GM21526 (cell line): ENCODE measurements around the gene ENSA.
"Not testable (repeated sequence)": the region's sequence is repeated elsewhere in the genome, so short reads cannot be mapped to it uniquely, and the experiment has no call there.

Experiments used
- ATAC-seq: cut with Tn5 transposase; IDR thresholded peaks from one replicate; pipeline ENCODE4 v1.9.1; 2021; ENCODE audit warnings: moderate library complexity; ENCODE audit not compliant: unreplicated experiment, low FRiP score

Gene ENSA

DNA sequence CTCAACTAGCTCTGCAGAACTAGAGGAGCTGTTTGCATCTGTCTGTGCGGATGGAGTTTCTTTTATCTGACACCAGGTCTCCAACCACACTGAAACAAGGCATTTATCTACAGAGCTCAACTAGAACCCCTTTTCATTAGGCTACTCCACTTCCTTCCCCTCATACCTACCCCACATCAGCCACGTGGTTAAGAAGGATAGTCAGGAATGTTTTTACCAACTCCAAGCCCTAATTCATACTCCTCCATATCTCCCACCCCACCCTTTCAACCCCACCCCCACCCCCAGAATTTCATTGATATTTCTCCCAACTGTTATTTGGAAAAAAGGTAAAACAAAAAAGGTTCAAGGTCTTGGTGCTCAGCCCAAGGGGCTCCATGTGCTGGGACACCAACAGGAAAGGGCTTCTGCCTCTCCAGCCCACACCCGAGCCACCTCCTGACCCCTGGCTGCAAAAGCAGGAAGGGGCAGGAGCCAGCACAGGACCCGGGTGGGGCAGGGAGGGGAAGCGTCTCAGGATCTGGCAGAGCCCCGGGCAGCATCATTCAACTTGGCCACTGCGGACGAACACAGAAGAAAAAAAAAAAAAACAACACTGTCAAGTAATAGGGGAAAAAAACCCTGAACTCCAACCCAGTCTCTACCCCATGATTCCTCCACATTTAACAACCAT lies 7.0 kb downstream of the ENSA start:
- no peak for ATAC-seq

DNA sequence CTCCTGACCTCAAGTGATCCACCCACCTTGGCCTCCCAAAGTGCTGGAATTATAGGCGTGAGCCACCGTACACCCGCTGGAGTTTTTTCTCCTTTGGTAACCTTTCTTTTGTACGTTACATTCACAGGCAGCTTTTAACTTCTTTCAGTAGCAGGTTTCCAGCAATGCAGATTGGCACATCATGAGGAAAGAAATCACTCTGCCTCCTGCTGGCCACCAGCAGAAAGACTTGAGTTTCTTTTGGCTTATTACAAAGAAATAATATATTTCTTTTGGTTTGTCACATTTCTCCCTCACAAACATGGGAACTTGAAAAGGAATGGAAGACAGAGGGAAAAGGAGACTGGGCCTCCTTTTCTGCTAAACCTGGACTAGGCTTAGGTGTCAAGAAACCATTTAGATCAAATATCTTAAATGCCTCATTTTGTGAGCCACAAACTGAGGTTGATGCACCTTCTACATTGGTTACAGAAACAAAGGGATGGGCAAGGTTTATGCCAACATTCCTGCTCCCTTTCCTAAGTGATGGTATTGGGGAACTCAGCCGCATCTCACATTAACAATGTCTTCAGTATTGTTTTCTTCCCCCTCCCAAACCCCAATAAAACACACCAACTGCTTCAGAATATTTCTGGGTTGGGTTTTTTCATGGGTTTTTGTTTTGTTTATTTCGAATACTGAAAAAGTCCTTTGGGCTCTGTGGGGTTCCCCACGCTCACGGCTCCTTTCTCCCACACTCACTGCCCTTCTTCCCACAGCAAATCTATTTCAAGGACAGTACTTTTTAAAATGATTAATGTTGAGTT lies 7.7 kb downstream of the ENSA start:
- no peak for ATAC-seq

- ATAC-seq = no peak
Observed at GRCh38 chr1:150620919-150621318, 8.5 kb downstream of the ENSA start.

GRCh38 chr1:150619576-150620509 lies 9.6 kb downstream of the ENSA start:
- ATAC-seq = no peak

DNA sequence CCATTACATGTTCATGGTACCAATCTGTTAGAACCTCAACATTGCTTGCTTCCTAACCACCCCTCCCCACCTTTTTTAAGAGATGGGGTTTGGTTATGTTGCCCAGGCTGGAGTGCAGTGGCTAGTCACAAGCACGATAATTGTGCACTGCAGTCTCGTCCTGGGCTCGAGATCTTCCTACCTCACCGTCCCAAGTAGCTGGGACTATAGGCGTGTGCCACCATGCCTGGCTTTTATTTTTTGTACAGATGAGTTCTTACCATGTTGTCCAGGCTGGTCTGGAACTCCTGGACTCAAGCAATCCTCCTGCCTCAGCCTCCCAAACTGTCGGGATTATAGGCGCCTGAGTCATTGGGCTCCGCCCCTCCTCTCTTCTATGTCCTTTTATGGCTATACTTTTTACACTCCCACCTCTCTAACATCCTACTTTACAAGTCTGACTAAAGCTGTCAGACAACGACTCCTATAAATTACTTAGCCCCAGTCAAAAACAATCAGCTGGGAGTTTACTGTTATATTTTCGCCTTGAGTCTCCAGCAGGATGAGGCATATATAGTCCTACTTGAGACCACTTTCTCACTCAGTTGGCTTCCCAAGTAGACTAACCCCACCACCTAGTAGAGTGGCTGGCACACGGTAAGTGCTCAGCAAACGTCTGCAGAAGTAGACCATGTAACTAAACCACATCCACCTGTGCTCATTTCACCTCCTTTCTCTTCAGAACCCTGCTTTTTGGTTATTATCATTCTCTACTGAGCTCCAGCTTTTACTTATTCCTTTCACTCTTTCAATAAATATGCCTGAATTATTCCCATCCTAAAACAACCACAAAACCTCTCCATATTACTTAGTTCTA lies 13.8 kb downstream of the ENSA start:
- ATAC-seq = no peak

DNA sequence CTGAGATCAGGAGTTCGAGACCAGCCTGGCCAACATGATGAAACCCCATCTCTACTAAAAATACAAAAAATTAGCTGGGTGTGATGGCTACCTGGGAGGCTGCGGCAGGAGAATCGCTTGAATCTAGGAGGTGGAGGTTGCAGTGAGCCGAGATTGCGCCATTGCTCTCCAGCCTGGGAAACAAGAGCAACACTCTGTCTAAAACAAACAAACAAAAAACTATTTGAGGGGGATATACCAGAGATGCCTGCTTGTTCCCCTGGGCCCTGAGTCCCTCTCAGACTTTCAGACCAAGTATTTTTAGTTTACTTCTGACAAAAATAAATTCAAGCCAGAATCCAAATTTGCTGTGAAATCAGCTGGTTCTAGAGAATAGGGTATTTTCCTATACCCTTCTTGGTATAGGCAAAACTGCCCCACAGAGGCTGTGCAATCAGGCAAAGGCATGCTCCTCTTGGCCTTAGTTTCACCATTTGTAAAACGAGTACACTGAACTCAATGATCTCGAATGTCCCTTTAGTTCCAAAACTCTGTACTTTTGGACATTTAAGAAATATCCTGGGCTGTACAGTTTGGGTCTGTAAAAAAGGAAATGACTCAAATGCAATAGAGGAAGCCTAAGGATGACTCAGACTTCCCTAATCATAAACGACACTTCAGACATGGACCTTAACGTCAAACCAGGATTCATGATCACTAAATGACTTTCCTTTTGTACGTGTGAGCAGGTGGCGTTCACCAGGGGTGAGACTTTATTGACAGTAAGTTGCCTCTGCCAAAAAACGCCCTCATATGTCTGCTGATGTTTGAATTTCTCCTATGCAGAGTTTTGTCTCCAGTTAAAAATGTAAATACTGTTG lies 16.1 kb downstream of the ENSA start:
- ATAC-seq = no peak

DNA sequence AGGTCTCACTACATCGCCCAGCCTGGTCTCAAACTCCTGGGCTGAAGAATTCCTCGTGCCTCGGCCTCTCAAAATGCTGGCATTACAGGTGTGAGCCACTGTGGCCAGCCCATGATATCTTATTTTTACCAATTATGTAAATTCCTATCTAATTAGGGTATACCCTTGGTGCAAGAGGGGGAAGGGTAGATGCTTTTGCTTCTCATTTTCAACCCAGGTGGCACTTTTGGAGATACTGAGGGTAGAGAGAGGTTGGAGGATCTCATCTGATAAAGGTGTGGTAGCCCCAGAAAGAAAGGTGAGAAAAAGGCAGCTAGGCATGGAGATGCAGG lies 17.4 kb downstream of the ENSA start:
- ATAC-seq = no peak

DNA sequence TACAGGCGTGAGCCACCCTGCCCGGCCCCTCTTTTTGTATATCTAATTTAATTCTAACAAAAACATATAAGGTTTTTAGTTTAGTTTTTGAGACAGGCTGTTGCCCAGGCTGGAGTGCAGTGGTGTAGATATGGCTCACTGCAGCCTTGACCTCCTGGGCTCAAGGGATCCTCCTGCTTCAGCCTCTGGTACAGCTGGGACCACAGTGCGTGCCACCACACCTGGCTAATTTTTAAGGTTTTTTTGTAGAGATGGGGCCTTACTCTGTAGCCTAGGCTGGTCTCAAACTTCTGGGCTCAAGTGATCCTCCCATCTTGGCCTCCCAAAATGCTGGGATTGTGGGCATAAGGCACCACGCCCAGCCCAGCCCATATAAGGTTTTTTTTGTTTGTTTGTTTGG lies 18.8 kb downstream of the ENSA start:
- no peak for ATAC-seq

- no peak for ATAC-seq
Observed at GRCh38 chr1:150609732-150610131, 19.7 kb downstream of the ENSA start.

DNA sequence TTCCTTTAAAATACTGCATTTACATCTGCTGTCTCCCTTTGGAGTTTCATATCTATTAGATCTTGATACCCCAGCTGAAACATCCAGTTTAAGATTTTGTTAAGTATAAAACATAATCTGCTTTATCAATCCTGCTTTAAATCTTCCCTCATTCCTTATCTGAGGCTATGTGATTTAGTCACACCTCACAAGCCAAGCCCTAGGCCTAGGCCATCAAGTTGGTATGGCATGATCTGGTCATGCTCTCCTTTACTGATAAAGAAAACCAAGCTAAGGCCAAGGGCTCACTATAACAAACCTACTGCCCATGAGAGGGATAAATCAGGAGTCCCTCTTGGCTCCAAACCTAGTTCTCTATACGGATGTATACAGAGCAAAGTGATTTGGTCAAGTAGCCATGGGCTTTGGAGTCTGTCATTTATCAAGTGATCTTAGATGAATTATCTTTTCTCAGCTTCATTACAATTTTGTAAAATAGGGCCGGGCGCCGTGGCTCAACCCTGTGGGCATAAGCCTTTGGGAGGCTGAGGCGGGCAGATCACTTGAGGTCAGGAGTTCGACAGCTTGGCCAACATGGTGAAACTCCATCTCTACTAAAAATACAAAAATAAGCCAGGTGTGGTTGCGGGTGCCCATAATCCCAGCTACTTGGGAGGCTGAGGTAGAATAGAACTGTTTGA lies 22.8 kb downstream of the ENSA start:
- no peak for ATAC-seq

DNA sequence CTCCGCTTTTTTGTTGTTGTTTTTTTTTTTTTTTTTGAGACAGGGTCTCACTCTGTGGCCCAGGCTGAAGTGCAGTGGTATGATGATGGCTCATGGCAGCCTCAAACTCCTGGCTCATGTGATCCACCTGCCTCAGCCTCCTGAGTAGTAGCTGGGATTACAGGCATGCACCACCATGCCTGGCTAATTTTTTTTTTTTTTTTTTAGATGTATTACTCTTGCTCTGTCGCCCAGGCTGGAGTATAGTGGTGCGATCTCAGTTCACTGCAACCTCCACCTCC lies 24.0 kb downstream of the ENSA start:
- ATAC-seq = not testable (repeated sequence)

GRCh38 chr1:150604226-150604588 lies 25.2 kb downstream of the ENSA start:
- no peak for ATAC-seq

DNA sequence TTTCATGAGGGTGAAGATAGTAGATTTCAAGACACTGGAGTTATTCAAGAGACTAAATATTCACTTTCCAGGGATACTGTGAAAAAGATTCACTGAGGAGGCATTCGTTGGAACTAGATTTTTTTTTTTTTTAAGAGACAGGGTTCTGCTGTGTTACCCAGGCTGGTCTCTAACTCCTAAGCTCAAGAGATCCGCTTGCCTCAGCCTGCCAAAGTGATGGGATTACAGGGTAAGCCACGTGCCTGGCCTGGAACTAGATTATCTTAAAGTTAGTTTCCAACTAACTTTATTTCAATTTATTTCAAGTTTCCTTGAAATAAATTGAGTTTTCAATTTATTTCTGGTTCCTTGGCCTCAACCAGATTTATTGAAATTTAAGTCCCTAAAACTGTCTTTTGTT lies 25.7 kb downstream of the ENSA start:
- ATAC-seq = no peak

GRCh38 chr1:150602372-150602771 lies 27.0 kb downstream of the ENSA start:
- not testable (repeated sequence) for ATAC-seq

- no peak for ATAC-seq
Observed at GRCh38 chr1:150601540-150601939, 27.9 kb downstream of the ENSA start.

GRCh38 chr1:150598346-150598745 lies 31.1 kb downstream of the ENSA start:
- not testable (repeated sequence) for ATAC-seq

DNA sequence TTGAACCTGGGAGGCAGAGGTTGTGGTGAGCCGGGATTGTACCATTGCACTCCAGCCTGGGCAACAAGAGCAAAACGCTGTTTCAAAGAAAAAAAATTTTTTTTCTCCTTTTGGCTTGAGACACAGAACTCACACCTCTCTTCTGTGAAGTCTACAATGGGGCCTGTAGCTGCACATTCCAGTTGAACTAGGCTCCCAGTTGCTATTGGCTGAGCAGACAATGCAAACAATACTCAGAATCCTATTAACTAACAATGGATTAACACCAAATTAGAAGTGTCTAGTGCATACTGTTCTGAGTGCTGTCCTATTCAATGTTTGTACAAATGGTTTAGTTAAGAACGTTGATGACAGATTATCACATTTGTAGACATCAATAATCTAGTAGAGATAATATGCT lies 32.4 kb downstream of the ENSA start:
- no peak for ATAC-seq

GRCh38 chr1:150596095-150596892 lies 33.1 kb downstream of the ENSA start:
- no peak for ATAC-seq
